HG03460 (cell line): Measurements from ENCODE around the gene B4GALT1.
"Not testable (repeated sequence)": the region's sequence is repeated elsewhere in the genome, so short reads cannot be mapped to it uniquely, and the experiment has no call there.

ENCODE experiments used
- ATAC-seq: cut with Tn5 transposase; IDR thresholded peaks from one replicate; pipeline ENCODE4 v1.9.1; 2021; ENCODE audit not compliant: unreplicated experiment

Gene B4GALT1

GRCh38 chr9:33163433-33164137, 3.6 kb downstream of the B4GALT1 start:
- no peak for ATAC-seq

- no peak for ATAC-seq
Observed at GRCh38 chr9:33162721-33163311, 4.3 kb downstream of the B4GALT1 start.

- ATAC-seq, result no peak
Observed at GRCh38 chr9:33161589-33162132, 5.5 kb downstream of the B4GALT1 start.

DNA sequence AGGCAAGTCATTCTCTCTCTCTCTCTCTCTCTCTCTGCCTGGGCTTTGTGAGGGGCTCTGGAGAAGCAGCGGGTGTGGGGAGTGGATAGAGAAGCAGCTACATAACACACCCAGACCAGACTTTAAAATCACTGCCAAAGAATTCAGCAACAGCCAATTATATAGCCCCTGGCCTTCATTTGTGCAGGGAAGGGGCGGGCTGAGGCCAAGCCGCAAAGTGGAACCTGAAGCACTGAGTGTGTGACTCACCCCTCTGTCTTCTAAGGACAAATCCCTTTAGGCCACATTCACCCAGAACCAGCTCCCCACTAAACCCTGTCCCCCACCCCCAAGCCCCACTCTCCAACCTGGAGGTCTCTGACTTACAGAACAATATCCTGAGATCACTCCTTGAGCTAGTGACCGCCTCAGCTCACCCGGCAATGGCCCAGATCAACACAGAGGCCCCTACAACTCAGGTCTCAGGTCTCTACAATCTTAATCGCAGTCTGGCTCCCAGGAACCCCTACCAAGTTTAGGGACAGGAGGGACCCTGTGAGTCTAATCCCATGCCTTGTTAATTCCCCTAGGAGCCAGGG, 6.0 kb downstream of the B4GALT1 start:
- ATAC-seq, result no peak

DNA sequence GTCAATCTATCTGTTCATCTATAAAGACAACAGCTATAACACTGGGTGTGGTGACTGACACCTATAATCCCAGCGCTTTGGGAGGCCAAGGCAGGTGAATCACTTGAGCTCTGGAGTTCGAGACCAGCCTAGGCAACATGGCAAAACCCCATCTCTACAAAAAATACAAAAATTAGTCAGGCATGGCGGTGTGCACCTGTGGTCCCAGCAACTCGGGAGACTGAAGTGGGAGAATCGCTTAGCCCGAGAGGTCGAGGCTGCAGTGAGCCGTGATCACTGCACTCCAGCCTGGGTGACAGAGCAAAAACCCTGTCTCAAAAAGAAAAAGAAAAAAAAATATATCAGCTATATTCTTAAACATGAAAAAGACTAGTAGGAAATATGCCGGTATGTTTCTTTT, 6.7 kb downstream of the B4GALT1 start:
- not testable (repeated sequence) for ATAC-seq

DNA sequence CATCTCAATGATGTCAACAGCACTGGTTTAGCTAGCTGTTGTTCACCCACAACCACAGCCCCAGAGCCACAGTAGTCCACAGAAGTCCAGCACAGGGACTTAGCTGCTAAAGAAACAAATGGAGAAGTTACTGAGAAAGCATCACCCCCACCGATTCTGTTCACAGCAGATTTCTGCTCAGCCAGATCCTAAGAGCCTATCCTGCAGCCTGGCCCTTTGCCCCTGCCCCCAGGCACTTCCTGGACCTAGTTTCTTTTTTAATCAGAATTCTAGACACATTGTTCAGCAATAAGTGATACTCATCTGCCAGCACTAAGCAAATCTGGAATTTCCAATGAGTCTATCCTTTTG, 7.4 kb downstream of the B4GALT1 start:
- ATAC-seq, result peak; percentile 26

DNA sequence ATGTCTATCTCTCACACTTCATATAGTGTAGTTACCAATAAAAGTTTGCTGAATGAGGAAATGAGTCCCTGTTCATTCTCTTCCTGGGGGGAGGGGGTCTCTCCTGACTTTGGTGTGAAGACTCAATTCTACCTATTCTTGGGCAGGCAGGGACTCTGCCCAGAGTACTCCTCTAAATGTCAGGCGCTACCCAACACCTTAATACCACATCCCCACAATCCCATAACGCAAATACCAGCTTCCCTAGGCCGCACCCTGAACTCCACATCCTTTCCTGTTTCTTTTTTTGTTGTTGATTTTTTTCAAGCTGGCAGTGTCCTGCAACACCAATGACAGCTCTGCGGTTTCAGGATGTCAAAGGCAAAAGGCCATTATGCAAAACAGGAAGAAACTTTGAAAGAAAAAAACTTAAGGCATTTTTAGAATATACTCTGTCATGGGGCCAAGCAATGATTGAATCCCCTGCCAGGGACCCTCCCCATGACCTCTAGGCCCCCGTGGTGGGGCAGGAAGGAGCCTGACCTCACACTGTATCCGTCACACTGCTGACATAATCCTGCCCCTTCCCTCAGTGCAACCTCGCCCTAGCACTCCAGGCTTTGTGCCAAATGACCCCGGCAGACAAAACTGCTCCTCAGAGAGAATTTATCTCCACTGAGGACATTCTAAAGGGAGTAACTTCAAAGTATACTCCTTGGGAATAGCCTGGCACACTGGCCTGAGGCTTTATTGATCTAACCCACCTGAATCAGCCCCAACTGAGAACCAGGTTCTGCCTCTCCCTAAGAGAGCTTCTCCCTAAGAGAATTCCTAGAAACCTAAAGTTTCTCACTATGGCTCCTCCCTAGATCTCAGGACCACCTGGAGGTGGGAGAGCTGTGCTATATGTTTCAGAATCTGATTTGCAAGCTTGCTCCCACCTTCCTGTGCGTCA, 8.0 kb downstream of the B4GALT1 start:
- ATAC-seq, result peak; percentile 29

GRCh38 chr9:33157960-33158842, 8.9 kb downstream of the B4GALT1 start:
- ATAC-seq, result peak; percentile 23

DNA sequence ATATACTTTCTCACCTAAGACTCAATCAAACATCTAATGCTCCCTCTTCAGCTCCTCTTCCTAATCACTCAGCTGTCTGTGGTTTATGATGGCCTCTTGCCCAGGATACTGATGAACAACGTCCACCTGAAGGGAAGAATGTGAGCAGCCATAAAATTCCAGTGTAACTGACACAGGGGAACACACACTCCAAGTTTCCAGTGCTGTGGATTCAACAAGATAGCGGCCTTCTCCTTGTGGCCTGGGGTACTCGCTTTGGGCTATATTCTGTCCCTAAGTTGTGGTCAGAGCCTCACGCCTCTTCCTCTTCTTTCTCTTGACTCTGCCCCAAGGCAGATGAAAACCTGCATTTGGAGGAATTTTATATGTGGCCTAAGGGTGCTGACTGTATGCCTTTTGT, 11.7 kb downstream of the B4GALT1 start:
- ATAC-seq, result no peak

- no peak for ATAC-seq
Observed at GRCh38 chr9:33154371-33154770, 12.8 kb downstream of the B4GALT1 start.

- peak; percentile 38 for ATAC-seq
Observed at GRCh38 chr9:33153666-33154065, 13.5 kb downstream of the B4GALT1 start.

DNA sequence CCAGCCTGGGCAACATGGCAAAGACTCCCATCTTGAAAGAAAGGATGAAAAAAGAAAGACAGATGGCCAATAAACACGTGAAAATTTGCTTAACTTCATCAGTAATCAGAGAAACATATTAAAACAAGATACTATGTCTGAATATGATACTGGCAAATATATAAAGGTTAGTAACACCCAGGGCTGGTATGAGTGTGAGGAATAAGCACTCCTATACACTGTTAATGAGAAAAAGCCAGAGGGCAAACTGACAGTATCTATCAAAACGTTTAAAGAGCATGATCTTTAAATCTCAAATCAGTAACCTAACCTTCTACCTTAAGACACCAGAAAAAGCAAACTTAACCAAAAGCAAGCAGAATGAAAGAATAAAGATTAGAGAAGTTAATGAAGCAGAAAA, 14.1 kb downstream of the B4GALT1 start:
- no peak for ATAC-seq

DNA sequence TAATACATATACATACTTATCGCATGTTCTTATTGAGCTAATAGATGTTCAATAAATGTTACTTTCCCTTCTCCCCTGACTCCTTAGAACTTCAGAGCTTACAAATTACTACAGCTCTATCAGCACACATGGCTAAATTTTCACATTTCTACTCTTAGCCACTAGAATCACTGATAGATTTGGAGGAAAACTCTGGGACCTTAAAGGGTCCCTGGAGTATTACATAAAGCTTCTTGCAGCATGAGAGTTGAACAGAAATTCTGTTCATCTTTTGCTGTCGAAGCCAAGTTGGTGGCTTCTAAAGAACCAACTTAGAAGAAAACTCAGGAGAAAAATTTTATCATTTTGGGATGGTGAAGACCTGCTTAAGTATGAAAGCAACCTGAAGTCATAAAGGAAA, 15.5 kb downstream of the B4GALT1 start:
- no peak for ATAC-seq

GRCh38 chr9:33151007-33151557, 16.1 kb downstream of the B4GALT1 start:
- no peak for ATAC-seq

DNA sequence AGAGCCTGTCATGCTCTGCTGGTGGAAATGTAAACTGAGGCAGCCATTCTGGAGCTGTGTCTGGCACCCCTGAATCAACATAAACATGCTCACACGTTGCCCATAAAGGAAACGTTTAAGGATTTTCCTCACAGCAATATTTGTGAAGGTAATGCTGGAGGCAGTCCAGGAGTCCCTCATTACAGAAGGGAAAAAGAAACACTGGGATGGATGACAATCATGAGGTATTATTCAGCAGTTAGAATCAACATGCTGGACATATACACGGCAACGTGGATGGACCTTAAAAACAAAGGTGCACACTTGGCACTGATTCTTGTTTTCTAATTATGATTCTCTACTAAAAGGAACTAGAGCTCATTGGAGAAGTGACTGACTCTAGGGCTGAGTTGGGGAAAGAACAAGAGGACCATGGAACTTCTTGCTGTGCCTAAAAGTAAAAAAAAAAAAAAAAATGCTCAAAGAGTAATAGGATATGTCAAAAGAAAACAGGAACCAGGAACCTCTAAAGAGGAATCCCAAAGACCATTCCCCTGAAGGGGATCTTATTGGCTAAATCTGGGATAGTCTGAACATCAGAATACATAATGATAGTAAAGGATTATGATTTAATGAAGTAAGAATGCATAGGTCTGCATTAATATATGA, 18.6 kb downstream of the B4GALT1 start:
- ATAC-seq, result no peak

DNA sequence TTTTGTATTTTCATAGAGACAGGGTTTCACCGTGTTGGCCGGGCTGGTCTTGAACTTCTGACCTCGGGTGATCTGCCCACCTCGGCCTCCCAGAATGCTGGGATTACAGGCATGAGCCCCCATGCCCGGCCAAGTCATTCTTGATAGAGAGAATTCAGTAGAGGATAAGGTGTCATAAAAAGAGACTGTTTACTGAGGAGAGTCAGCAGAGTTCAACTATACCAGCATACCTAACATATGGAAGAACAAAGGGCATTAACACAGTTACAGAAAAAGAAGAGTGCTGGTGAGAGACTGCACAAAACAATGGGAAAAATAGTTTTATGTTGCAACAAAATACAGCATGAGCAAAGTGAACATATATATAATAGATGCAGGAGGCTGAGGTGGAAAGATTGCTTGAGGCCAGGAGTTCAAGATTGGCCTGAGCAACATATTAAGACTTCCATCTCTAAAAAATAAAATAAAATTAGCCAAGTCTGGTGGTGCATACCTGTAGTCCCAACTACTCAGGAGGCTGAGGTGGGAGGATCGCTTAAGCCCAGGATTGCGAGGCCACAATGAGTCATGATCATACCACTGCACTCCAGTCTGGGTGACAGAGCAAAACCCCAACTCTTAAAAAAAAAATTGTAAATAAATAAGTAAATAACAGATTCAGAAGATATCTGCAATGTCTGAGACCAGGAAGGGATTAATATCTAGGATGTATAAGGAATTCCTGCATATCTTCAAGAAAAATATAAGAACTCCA, 19.5 kb downstream of the B4GALT1 start:
- ATAC-seq, result no peak

- ATAC-seq, result no peak
Observed at GRCh38 chr9:33146298-33146697, 20.8 kb downstream of the B4GALT1 start.

DNA sequence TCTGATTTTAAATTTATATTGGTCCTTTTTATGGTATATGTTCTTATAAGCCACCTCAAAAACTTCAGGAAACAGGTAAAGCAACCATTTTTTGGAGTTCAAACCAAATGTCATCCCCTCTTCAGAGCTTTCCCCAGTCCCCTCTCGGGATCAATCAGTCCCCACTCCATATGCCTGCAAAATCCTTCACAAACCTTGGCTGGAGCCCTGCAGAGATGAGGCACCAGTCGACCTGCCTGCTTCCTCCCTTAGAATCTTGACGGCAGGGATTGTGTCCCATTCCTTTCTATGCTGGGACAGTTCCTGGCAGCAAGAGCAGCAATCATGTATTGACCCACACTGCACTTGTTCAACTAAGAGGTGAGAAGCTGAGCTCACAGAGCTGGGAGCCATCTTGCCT, 22.6 kb downstream of the B4GALT1 start:
- no peak for ATAC-seq

DNA sequence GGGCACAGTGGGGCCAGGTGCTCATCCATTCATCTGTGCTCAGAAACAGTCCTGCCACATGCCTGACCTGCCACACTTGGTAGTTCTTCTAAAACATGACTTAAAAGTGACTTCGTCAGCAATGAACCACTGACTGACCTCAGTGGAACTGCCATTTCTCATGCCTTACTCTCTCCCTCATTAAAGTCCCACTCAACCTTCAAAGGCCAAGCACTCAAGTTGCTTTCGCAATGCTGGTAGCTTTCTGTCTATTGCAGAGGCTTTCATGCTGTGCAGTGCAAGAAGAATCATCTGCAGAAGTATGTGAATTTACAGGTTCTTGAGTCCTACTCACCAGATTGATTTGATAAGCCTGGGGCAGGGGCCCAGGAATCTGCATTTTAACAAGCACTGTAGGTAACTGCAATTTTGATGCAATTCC, 23.9 kb downstream of the B4GALT1 start:
- ATAC-seq, result peak; percentile 15
